ENCODE results near the gene BNIP2.

DNA sequence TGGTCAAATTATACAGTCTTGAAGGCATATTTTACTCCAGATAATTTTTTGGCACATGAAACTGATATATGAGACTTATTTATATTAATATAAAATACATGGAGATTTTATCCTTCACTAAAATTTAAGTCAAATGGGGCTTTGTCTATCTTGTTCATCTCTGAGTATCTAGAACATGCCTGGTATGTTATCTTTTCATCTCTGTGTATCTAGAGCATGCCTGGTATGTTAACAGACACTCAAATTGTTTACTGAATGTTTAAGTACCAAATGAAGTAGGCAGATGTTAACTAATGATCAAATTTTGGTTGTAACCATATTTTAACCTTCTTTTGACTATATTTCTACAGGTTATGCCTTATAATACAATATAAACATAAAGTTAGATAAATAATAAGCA lies 39.5 kb downstream of the BNIP2 start:
- TF ChIP-seq, protein P1, sequence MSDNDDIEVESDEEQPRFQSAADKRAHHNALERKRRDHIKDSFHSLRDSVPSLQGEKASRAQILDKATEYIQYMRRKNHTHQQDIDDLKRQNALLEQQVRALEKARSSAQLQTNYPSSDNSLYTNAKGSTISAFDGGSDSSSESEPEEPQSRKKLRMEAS (IDR thresholded peaks at IDR 0.05): no peak
- TF ChIP-seq, protein P2, sequence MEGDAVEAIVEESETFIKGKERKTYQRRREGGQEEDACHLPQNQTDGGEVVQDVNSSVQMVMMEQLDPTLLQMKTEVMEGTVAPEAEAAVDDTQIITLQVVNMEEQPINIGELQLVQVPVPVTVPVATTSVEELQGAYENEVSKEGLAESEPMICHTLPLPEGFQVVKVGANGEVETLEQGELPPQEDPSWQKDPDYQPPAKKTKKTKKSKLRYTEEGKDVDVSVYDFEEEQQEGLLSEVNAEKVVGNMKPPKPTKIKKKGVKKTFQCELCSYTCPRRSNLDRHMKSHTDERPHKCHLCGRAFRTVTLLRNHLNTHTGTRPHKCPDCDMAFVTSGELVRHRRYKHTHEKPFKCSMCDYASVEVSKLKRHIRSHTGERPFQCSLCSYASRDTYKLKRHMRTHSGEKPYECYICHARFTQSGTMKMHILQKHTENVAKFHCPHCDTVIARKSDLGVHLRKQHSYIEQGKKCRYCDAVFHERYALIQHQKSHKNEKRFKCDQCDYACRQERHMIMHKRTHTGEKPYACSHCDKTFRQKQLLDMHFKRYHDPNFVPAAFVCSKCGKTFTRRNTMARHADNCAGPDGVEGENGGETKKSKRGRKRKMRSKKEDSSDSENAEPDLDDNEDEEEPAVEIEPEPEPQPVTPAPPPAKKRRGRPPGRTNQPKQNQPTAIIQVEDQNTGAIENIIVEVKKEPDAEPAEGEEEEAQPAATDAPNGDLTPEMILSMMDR (IDR thresholded peaks at IDR 0.05 in 2 of 3, conservative IDR thresholded peaks at IDR 0.05 in 1 of 3; ENCODE audit: borderline replicate concordance in 1 of 3, insufficient read depth in 1 of 3, low read depth in 2 of 3, low read length in 2 of 3): no peak
- no peak for TF ChIP-seq POLR2AphosphoS5 (IDR thresholded peaks at IDR 0.05; ENCODE audit: low read depth, low read length)
- no peak for TF ChIP-seq POLR2A (IDR thresholded peaks at IDR 0.05; ENCODE audit: borderline replicate concordance, extremely low read depth, insufficient read depth, insufficient read length)
- no peak for TF ChIP-seq YY1 (IDR thresholded peaks at IDR 0.05; ENCODE audit: extremely low read depth, insufficient replicate concordance, low read depth, low read length)
- TF ChIP-seq ELF1 (IDR thresholded peaks at IDR 0.05; ENCODE audit: borderline replicate concordance, low read depth): no peak
- no peak for TF ChIP-seq ZFX (IDR thresholded peaks at IDR 0.05)
- no peak for TF ChIP-seq RAD21 (IDR thresholded peaks at IDR 0.05; ENCODE audit: low read depth)
- TF ChIP-seq EZH2 (IDR thresholded peaks at IDR 0.05): no peak
- no peak for TF ChIP-seq SP1 (IDR thresholded peaks at IDR 0.05; ENCODE audit: low read depth)
- TF ChIP-seq EGR1 (IDR thresholded peaks at IDR 0.05; ENCODE audit: low read depth): no peak
- TF ChIP-seq SIN3A (IDR thresholded peaks at IDR 0.05; ENCODE audit: low read depth): no peak
- no peak for TF ChIP-seq TCF7L2 (IDR thresholded peaks at IDR 0.05; ENCODE audit: borderline replicate concordance, extremely low read depth, insufficient read depth, insufficient read length)

Data from HCT116 (cell line).